Hair follicle dermal papilla cell (primary cell): Measurements from ENCODE around the gene GORAB. TPM values are rescaled to one million over a fixed set of nuclear protein-coding genes. Genes with fewer than 3 reads are reported as not detected.

Source experiments
- total RNA-seq: library from RNA; depleted of rRNA; stranded (reverse); fragments of >200 nt; gene quantifications from 2 replicates; pipeline ENCODE4 v1.2.3, GENCODE V29; 2012

The GORAB gene
- 14.7 and 17.4 TPM in 2 replicates for total RNA-seq

GRCh38 chr1:170531758-170532657 is at the start of gene GORAB:
Gene GORAB, plus strand, starts transcription at chr1:170532166. Its CDS starts 58 bp downstream, at chr1:170532224.

Other genes with a start within 250 kb of the GORAB start
- gene PRRX1, start 132.0 kb downstream of the GORAB start, total RNA-seq, result 1,001 and 1,266 TPM in 2 replicates